Effector memory CD8-positive, alpha-beta T cell (primary cell): ENCODE results near the gene RASGRF1.
"Not testable (repeated sequence)": the region's sequence is repeated elsewhere in the genome, so short reads cannot be mapped to it uniquely, and the experiment has no call there.

Source experiments
- ATAC-seq: fragments of 150-1000 bp; cut with Tn5 transposase; replicated peaks from 2 replicates; pipeline ENCODE4 v1.10.0; 2021; ENCODE audit warnings: mild to moderate bottlenecking, moderate library complexity
- DNase-seq, 3 experiments: peaks; one replicate each; pipeline ENCODE4 v3.0.0; 2021
- H3K27ac Mint-ChIP-seq, 2 donors: one replicate each; pipeline ENCODE4 v1.8.0; 2022; ENCODE audit warnings: mild to moderate bottlenecking in 2 of 2, mixed read lengths in 2 of 2, moderate library complexity in 2 of 2
- H3K27me3 Mint-ChIP-seq, 2 donors: one replicate each; pipeline ENCODE4 v1.8.0; 2022; ENCODE audit warnings: mixed read lengths in 2 of 2
- H3K36me3 Mint-ChIP-seq: one replicate; pipeline ENCODE4 v1.8.0; 2022; ENCODE audit warnings: mild to moderate bottlenecking, moderate library complexity, mixed read lengths; ENCODE audit not compliant: insufficient read depth
- H3K4me1 Mint-ChIP-seq, 2 donors: one replicate each; pipeline ENCODE4 v1.8.0; 2022; ENCODE audit warnings: low read depth in 2 of 2, mixed read lengths in 2 of 2
- H3K4me3 Mint-ChIP-seq, 2 donors: one replicate each; pipeline ENCODE4 v1.8.0; 2022; ENCODE audit warnings: mild to moderate bottlenecking in 2 of 2, mixed read lengths in 2 of 2, moderate library complexity in 2 of 2
- H3K9me3 Mint-ChIP-seq, 2 donors: one replicate each; pipeline ENCODE4 v1.8.0; 2022; ENCODE audit warnings: mixed read lengths in 2 of 2

RASGRF1 gene

DNA sequence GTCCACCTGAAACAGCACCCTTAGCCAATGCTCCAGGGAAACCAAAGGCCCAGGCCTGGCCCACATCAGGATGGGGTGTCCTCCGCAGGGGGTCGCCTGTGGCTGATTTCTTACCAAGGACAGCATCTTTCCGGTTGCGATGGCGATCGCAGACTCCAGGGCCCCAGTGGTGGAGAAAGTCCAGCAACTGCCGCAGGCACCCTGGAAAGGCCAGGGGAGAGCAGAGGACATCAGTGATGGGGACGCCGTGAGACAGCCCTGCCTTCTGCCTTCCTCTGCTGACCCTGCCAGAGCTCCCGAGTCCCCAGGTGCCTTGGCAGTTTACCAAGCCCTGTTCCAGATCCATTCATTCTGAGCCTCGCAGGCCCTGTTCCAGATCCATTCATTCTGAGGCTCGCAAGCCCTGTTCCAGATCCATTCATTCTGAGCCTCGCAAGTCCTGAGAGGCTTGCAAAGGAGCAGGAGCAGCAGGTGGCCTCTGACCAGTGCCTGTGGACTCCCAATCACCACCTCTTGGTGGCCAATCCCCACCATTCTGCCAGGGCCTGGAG lies 158.2 kb downstream of the RASGRF1 start:
- Mint-ChIP-seq H3K4me3 (no peak overlapping the region), H3K36me3 (peaks cover 30% of the 10 kb centered on the region), H3K27me3 (no peaks in the 10 kb centered on the region), H3K4me1 (peaks cover 0 to 3% of the 10 kb centered on the region in 2 donors), H3K9me3 (no peaks in the 10 kb centered on the region), H3K27ac (peak overlapping the region in 1 of 2 donors; percentile 46)
- no peak for ATAC-seq
- DNase-seq = no peak

- Mint-ChIP-seq H3K27ac (no peak overlapping the region), H3K9me3 (no peaks in the 10 kb centered on the region), H3K27me3 (no peaks in the 10 kb centered on the region), H3K36me3 (peaks cover 30% of the 10 kb centered on the region), H3K4me1 (peaks cover 0 to 3% of the 10 kb centered on the region in 2 donors), H3K4me3 (no peak overlapping the region)
- ATAC-seq (no peak), DNase-seq (no peak)
Observed at GRCh38 chr15:78931439-78932257, 158.9 kb downstream of the RASGRF1 start.

DNA sequence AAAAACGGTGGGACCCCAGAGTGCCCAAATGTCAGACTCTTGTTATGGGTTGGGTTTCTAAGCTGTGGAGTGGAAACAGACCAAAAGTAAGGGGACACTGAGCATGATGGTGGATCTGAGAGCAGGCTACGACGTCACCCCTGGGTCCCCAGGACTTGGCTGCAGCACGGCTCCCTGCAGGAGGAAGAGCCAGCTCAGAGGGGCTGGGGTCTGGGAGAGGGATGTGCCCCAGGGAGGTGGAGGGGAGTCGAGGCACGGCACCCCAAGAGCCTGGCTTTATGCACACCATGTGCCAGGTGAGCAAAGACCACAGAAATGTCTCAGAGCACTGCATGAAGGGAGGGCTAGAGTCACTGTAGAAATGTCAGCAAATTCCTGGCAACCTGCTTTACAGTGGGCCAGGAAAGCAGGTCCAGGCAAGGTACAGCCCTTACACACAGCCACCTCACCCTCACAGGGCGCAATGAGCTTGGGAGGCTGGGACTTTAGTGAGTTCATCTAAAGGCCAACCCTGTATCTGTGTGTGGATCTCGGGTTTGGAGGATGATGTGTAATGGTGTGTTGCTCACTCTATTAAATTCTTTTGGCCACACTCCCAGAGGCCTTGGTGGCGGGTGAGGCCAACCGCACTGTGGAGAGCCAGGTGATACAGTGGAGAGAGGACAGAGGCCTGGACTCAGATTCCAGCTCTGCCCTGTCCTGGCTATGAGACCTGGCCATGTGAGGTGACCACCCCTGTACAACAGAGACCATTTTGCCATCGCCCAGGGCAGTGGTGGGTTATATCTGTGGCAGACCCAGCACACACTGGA lies 159.8 kb downstream of the RASGRF1 start:
- no peak overlapping the region for H3K27ac Mint-ChIP-seq
- no peak for ATAC-seq
- H3K4me1 Mint-ChIP-seq = peaks cover 0 to 3% of the 10 kb centered on the region in 2 donors
- H3K27me3 Mint-ChIP-seq = no peaks in the 10 kb centered on the region
- H3K9me3 Mint-ChIP-seq = no peaks in the 10 kb centered on the region
- no peak for DNase-seq
- no peak overlapping the region for H3K4me3 Mint-ChIP-seq
- H3K36me3 Mint-ChIP-seq = peaks cover 27% of the 10 kb centered on the region

- H3K36me3 Mint-ChIP-seq = peaks cover 31% of the 10 kb centered on the region
- ATAC-seq (no peak), DNase-seq (no peak)
- H3K4me1 Mint-ChIP-seq = peaks cover 0 to 3% of the 10 kb centered on the region in 2 donors
- H3K27me3 Mint-ChIP-seq = no peaks in the 10 kb centered on the region
- H3K27ac Mint-ChIP-seq = peak overlapping the region in 1 of 2 donors; percentile 55
- no peaks in the 10 kb centered on the region for H3K9me3 Mint-ChIP-seq
- H3K4me3 Mint-ChIP-seq = no peak overlapping the region
Observed at GRCh38 chr15:78929536-78930264, 160.9 kb downstream of the RASGRF1 start.

DNA sequence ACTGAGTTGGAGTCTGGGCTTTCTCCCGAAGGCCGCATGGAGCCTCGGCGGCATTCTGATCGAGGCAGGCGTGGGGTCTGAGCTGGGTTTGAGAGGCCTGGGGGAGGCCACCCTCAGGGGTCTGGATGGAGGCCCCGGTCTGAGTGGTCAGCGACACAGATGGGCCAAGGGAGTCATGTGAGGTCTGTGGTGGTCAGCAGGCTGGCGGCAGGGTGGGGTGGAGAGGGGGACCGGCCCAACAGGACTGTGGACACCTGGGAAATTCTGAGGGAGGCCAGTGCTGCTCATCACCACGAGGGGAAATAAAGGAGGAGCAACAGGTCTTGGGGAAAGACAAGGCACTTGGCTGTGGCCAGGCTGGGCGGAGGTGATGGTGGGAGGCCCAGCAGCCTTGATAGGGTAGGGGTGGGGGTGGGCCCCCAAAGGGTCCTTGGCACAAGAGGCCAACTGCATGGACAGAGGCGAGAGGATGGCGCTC lies 161.9 kb downstream of the RASGRF1 start:
- no peak overlapping the region for H3K4me3 Mint-ChIP-seq
- H3K27me3 Mint-ChIP-seq = no peaks in the 10 kb centered on the region
- DNase-seq (no peak), ATAC-seq (no peak)
- H3K27ac Mint-ChIP-seq = peak overlapping the region in 1 of 2 donors; percentile 55
- no peaks in the 10 kb centered on the region for H3K9me3 Mint-ChIP-seq
- H3K4me1 Mint-ChIP-seq = peaks cover 0 to 3% of the 10 kb centered on the region in 2 donors
- H3K36me3 Mint-ChIP-seq = peaks cover 34% of the 10 kb centered on the region

DNA sequence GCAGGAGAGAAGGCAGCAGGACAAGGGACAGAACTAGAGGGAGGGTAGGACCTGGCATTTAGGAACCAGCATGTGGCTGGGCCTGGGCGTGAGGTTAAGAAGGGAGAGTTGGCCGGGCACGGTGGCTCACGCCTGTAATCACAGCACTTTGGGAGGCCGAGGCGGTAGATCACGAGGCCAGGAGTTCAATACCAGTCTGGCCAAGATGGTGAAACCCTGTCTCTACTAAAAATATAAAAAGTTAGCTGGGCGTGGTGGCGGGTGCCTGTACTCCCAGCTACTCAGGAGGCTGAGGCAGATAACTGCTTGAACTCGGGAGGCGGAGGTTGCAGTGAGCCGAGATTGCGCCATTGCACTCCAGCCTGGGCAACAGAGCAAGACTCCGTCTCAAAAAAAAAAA lies 162.4 kb downstream of the RASGRF1 start:
- peaks cover 34% of the 10 kb centered on the region for H3K36me3 Mint-ChIP-seq
- not testable (repeated sequence) for ATAC-seq, H3K4me3 Mint-ChIP-seq, DNase-seq, H3K9me3 Mint-ChIP-seq, H3K4me1 Mint-ChIP-seq, H3K27me3 Mint-ChIP-seq
- H3K27ac Mint-ChIP-seq = peak overlapping the region; percentile 63 to 79

GRCh38 chr15:78927077-78927790 lies 163.3 kb downstream of the RASGRF1 start:
- Mint-ChIP-seq H3K36me3 (peaks cover 41% of the 10 kb centered on the region), H3K4me1 (peaks cover 0 to 3% of the 10 kb centered on the region in 2 donors), H3K4me3 (no peak overlapping the region), H3K9me3 (no peaks in the 10 kb centered on the region), H3K27ac (peak overlapping the region; percentile 63 to 79), H3K27me3 (no peaks in the 10 kb centered on the region)
- ATAC-seq (no peak), DNase-seq (no peak)

DNA sequence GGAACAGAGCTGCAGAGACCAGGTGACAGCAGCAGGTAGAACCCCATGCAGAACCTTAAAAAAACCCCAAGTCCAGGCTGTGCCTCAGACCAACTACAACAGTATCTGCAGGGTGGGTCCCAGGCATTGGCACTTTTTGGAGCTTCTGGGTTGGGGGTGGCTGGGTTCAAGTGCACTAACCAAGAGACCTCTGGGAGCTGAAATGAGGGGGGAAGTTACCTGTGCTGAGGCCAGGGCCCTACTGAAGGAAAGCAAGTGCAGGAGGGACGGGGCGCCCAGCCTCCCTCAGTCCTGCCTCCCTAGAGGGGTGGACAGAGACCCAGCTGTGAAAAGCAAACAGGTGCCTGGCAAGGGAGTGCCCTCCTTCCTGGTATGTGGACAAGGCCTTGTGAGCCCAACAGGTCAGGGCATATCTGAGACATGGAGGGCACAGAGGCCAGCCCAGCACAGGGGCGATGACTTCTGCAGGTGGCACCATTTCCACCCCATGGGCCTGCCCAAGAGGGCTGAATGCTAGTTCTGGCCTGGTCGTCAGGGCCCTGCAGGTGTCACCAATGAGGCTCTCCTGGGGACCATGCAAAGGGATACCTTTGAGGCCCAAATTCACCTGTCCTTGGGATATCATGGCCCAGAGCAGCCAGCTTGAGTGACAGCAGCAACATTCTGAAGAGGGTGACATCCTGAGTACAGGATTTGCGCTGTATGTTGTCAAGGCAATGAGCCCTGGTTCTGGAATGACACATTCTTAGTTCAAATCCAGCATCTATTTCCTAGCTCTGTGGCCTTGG lies 164.4 kb downstream of the RASGRF1 start:
- Mint-ChIP-seq H3K36me3 (peaks cover 43% of the 10 kb centered on the region), H3K4me3 (no peak overlapping the region), H3K27me3 (no peaks in the 10 kb centered on the region), H3K9me3 (no peaks in the 10 kb centered on the region), H3K4me1 (peaks cover 0 to 3% of the 10 kb centered on the region in 2 donors), H3K27ac (peak overlapping the region in 1 of 2 donors; percentile 57)
- DNase-seq (no peak), ATAC-seq (no peak)

DNA sequence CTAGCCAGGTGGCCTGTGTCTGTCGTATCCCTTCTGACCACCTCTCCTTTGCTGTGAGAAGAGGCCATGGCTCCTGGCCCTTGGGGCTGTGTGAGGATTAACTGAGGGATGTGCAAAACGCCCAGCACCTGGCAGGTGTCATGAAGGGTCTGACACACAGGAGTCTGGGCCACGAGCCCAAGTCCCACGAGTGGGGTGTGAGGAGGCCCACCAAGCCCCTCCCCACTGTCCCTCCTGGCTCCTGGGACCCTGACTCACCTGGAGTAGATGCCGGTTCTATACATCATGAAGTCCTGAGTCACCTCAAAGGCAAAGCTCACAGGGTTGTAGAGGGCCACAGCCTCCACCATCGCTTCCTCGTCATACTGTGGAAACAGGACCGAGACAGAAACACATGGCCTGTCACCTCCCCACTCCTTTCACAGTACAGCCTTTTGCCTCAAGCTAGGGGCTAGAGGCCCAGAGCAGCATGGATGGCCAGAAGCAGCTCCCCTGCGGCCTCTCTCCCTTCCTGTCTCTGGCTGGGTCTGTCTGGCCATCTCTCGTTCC lies 165.4 kb downstream of the RASGRF1 start:
- H3K9me3 Mint-ChIP-seq = no peaks in the 10 kb centered on the region
- H3K36me3 Mint-ChIP-seq = peaks cover 49% of the 10 kb centered on the region
- H3K27ac Mint-ChIP-seq = peak overlapping the region; percentile 57 to 60
- ATAC-seq (no peak), DNase-seq (no peak)
- no peaks in the 10 kb centered on the region for H3K27me3 Mint-ChIP-seq
- H3K4me1 Mint-ChIP-seq = peaks cover 0 to 3% of the 10 kb centered on the region in 2 donors
- H3K4me3 Mint-ChIP-seq = no peak overlapping the region

DNA sequence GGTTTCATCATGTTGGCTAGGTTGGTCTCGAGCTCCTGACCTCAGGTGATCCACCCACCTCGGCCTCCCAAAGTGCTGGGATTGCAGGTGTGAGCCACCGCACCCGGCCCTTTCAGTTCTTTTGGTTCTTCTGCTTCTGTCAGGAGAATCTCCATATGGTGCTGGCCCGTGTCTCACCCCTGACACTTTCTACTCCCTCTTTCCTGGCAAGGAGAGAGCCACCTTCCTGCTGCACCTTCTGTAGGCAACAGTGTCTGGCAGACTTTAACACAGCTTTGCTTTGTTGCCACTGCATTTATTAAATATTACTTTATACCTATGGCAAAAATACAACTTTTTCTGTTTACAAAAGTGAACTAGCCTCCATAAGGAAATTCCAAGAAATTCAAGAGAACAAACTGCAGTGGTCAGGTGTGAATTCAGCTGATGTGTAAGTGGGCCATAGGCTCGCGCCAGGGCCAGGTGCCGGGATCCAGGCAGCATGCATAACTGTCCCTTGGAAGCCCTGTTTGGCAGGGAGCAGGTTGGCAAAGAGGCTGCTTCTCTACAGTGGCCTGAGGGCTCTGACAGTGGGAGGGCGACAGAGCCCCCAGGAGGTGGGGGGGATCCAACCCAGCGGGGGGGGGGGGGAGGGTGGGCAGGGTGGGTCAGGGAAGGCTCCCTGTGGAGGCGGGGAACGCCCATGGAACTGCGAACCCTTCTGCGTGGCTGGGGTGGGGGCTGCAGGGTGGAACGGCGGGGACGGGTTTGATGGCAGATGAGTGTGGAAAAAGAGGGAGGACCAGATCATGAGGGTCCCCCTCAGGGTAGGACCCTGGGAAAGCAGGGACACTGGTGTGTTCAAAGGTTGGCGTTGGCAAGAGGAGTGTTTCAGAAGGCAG lies 166.9 kb downstream of the RASGRF1 start:
- no peak for DNase-seq
- no peak for ATAC-seq
- peaks cover 0 to 3% of the 10 kb centered on the region in 2 donors for H3K4me1 Mint-ChIP-seq
- H3K27me3 Mint-ChIP-seq = no peaks in the 10 kb centered on the region
- peak overlapping the region; percentile 47 to 78 for H3K27ac Mint-ChIP-seq
- no peak overlapping the region for H3K4me3 Mint-ChIP-seq
- H3K36me3 Mint-ChIP-seq = peaks cover 54% of the 10 kb centered on the region
- no peaks in the 10 kb centered on the region for H3K9me3 Mint-ChIP-seq

GRCh38 chr15:78923015-78923414 lies 167.6 kb downstream of the RASGRF1 start:
- Mint-ChIP-seq H3K4me3 (no peak overlapping the region), H3K36me3 (peaks cover 56% of the 10 kb centered on the region), H3K27me3 (no peaks in the 10 kb centered on the region), H3K4me1 (peaks cover 0 to 2% of the 10 kb centered on the region in 2 donors), H3K9me3 (no peaks in the 10 kb centered on the region), H3K27ac (no peak overlapping the region)
- ATAC-seq (no peak), DNase-seq (no peak)
